OCI-LY3 (cell line): Measurements from ENCODE around the gene ATP5F1C.

Source experiments
- H2AFZ ChIP-seq: fragments of 200-600, 300-600 bp; shearing (Covaris generic); 2 replicates; pipeline ENCODE4 v1.6.0; 2014; ENCODE audit warnings: antibody characterized with exemption, low read depth, low read length
- H3K27ac ChIP-seq: fragments of 200-600, 300-600 bp; sonication (generic); 2 replicates; pipeline ENCODE4 v1.5.1; 2014; ENCODE audit warnings: mild to moderate bottlenecking, low read length, moderate library complexity, mixed read lengths
- H3K27me3 ChIP-seq: fragments of 200-600, 300-600 bp; sonication (generic); 2 replicates; pipeline ENCODE4 v1.6.1; 2014; ENCODE audit warnings: low read depth, low read length, mixed read lengths
- H3K36me3 ChIP-seq: fragments of 200-600, 300-600 bp; sonication (generic); replicated peaks from 2 replicates; pipeline ENCODE3; 2014; ENCODE audit warnings: low read depth, low read length, mixed read lengths
- H3K4me1 ChIP-seq: fragments of 300-600, 200-600 bp; sonication (generic); 2 replicates; pipeline ENCODE4 v1.6.1; 2014; ENCODE audit warnings: low read length, mixed read lengths
- H3K4me2 ChIP-seq: fragments of 200-600, 300-600 bp; sonication (generic); 2 replicates; pipeline ENCODE4 v1.6.1; 2014; ENCODE audit warnings: low read length, mixed read lengths
- H3K4me3 ChIP-seq: fragments of 300-600, 200-600 bp; sonication (generic); 2 replicates; pipeline ENCODE4 v1.5.1; 2014; ENCODE audit warnings: antibody characterized with exemption, mild to moderate bottlenecking, low read length, moderate library complexity
- H3K79me2 ChIP-seq: fragments of 300-600, 200-600 bp; shearing (Covaris generic); 2 replicates; pipeline ENCODE4 v1.6.1; 2014; ENCODE audit warnings: mild to moderate bottlenecking, low read length, mixed read lengths
- H3K9ac ChIP-seq: fragments of 300-600, 200-600 bp; shearing (Covaris generic); 2 replicates; pipeline ENCODE4 v1.6.0; 2014; ENCODE audit warnings: mild to moderate bottlenecking, low read length, moderate library complexity
- H3K9me3 ChIP-seq: fragments of 200-600, 300-600 bp; shearing (Covaris generic); 2 replicates; pipeline ENCODE4 v1.6.1; 2014; ENCODE audit warnings: low read length, mixed read lengths; ENCODE audit not compliant: insufficient read depth
- H4K20me1 ChIP-seq: fragments of 200-600, 300-600 bp; sonication (generic); 2 replicates; pipeline ENCODE4 v1.6.1; 2016; ENCODE audit warnings: low read length, mixed read lengths; ENCODE audit not compliant: insufficient read depth
- CTCF ChIP-seq: fragments of 200-600, 300-600 bp; sonication (generic); IDR thresholded peaks from 2 replicates; pipeline ENCODE4 v1.5.1; 2014; ENCODE audit warnings: antibody characterized with exemption, low read length, low read depth
- EZH2phosphoT487 ChIP-seq: fragments of 200-600 bp; shearing (Covaris generic); IDR thresholded peaks from 2 replicates; pipeline ENCODE4 v1.6.1; 2018; ENCODE audit warnings: antibody characterized with exemption, mixed run types, low read depth

ATP5F1C gene

GRCh38 chr10:7826971-7827370 lies 39.0 kb downstream of the ATP5F1C start:
- TF ChIP-seq CTCF: no peak
- no peak for TF ChIP-seq EZH2phosphoT487
- no peak overlapping the region for H2AFZ ChIP-seq
- H3K36me3 ChIP-seq: peaks cover 3% of the 10 kb centered on the region
- no peak overlapping the region for H3K4me2 ChIP-seq
- H3K27ac ChIP-seq: no peak overlapping the region
- H3K9ac ChIP-seq: no peak overlapping the region
- no peaks in the 10 kb centered on the region for H4K20me1 ChIP-seq
- H3K4me1 ChIP-seq: no peaks in the 10 kb centered on the region
- no peaks in the 10 kb centered on the region for H3K79me2 ChIP-seq
- no peak overlapping the region for H3K4me3 ChIP-seq
- no peaks in the 10 kb centered on the region for H3K9me3 ChIP-seq
- no peaks in the 10 kb centered on the region for H3K27me3 ChIP-seq

GRCh38 chr10:7829289-7829834 lies 41.4 kb downstream of the ATP5F1C start:
- TF ChIP-seq CTCF: no peak
- TF ChIP-seq EZH2phosphoT487: no peak
- H3K79me2 ChIP-seq: no peaks in the 10 kb centered on the region

GRCh38 chr10:7832060-7832459 lies 44.1 kb downstream of the ATP5F1C start:
- Histone ChIP-seq H3K9me3 (no peaks in the 10 kb centered on the region), H3K4me1 (no peaks in the 10 kb centered on the region), H3K27ac (no peak overlapping the region), H4K20me1 (no peaks in the 10 kb centered on the region), H3K79me2 (no peaks in the 10 kb centered on the region; the same call in 1 of the 2 replicates), H3K27me3 (no peaks in the 10 kb centered on the region), H3K36me3 (no peaks in the 10 kb centered on the region), H2AFZ (no peak overlapping the region), H3K4me2 (no peak overlapping the region), H3K9ac (no peak overlapping the region), H3K4me3 (no peak overlapping the region)
- TF ChIP-seq EZH2phosphoT487 (no peak), CTCF (no peak)

More at GRCh38 chr10:7829289-7829834, 41.4 kb downstream of the ATP5F1C start:
- Histone ChIP-seq H4K20me1 (no peaks in the 10 kb centered on the region), H3K4me1 (no peaks in the 10 kb centered on the region), H2AFZ (no peak overlapping the region), H3K27me3 (no peaks in the 10 kb centered on the region), H3K27ac (no peak overlapping the region), H3K36me3 (peaks cover 3% of the 10 kb centered on the region), H3K9me3 (no peaks in the 10 kb centered on the region), H3K9ac (no peak overlapping the region), H3K4me2 (no peak overlapping the region), H3K4me3 (no peak overlapping the region)

- no peak overlapping the region for H3K4me2 ChIP-seq
- no peak overlapping the region for H3K4me3 ChIP-seq
- H3K9ac ChIP-seq: no peak overlapping the region
- TF ChIP-seq EZH2phosphoT487: no peak
- TF ChIP-seq CTCF: no peak
- no peaks in the 10 kb centered on the region for H3K27me3 ChIP-seq
- no peaks in the 10 kb centered on the region for H3K36me3 ChIP-seq
- no peak overlapping the region for H2AFZ ChIP-seq
- no peaks in the 10 kb centered on the region for H3K9me3 ChIP-seq
- H3K27ac ChIP-seq: no peak overlapping the region
- H3K4me1 ChIP-seq: no peaks in the 10 kb centered on the region
- H3K79me2 ChIP-seq: no peaks in the 10 kb centered on the region; the same call in 1 of the 2 replicates
- no peaks in the 10 kb centered on the region for H4K20me1 ChIP-seq
These were observed 45.2 kb downstream of the ATP5F1C start for GRCh38 chr10:7833210-7833609.
